K562 (cell line): Measurements from ENCODE around the gene NINJ1. TPM values are rescaled to one million over a fixed set of nuclear protein-coding genes. Genes with fewer than 3 reads are reported as not detected.

Experiments used
- ATAC-seq: fragments of 200-7000 bp; cut with Tn5 transposase; 3 replicates; pipeline ENCODE4 v1.9.1; 2020; ENCODE audit warnings: moderate library complexity
- BruUV-seq: library from RNA; stranded (reverse); fragments of 400-500 nt; replicated peaks from 2 replicates; lab custom pipeline; 2021; lab: Mats Ljungman, UMichigan
- CTCF ChIA-PET: fragments of 300-600 bp; formaldehyde crosslinking; extraction: SDS; loops from one replicate; lab custom pipeline; 2021; ENCODE audit warnings: low intra/inter-chr PET ratio; lab: Yijun Ruan, JAX
- POLR2A ChIA-PET: fragments of 300-600, 350-650 bp; sonication (Branson Sonifier 250); formaldehyde crosslinking; extraction: SDS; loops from one replicate; lab custom pipeline; 2021; ENCODE audit warnings: antibody characterized with exemption, inconsistent platforms; lab: Yijun Ruan, JAX
- DNase-seq, 4 experiments: peaks; one replicate each; pipeline versions ENCODE4 v3.0.0 to v3.0.0-alpha.2; 2011 to 2018; ENCODE audit warnings: low spot score in 3 of 4, mixed read lengths in 3 of 4; ENCODE audit errors: extremely low read depth in 1 of 4
- FAIRE-seq: peaks from 2 replicates; lab custom pipeline; 2011; peaks lifted over from hg19 to GRCh38; lab: Jason Lieb, UNC
- H2AFZ ChIP-seq: 2 replicates; pipeline ENCODE4 v1.6.0; 2011; ENCODE audit warnings: low read depth, low read length, control low read depth, inconsistent platforms
- H3K27ac ChIP-seq: fragments of 200-600 bp; 3 replicates; pipeline ENCODE4 v1.8.0; 2011; ENCODE audit warnings: low read depth, mild to moderate bottlenecking, control low read depth, inconsistent platforms, low read length, moderate library complexity, mixed read lengths; ENCODE audit errors: extremely low read depth
- H3K27me3 ChIP-seq, 2 experiments: fragments of 300-600 bp in 1 of 2; 2 replicates in 1 of 2; 3 replicates in 1 of 2; pipeline versions ENCODE4 v1.6.0 to v1.8.0; 2011; ENCODE audit warnings: inconsistent platforms in 2 of 2, low read length in 2 of 2, mild to moderate bottlenecking in 1 of 2, mixed read lengths in 1 of 2, moderate library complexity in 1 of 2; ENCODE audit not compliant: control insufficient read depth in 2 of 2, insufficient read depth in 2 of 2
- H3K36me3 ChIP-seq: fragments of 300-600 bp; 3 replicates; pipeline ENCODE4 v1.8.0; 2011; ENCODE audit warnings: mild to moderate bottlenecking, low read length, inconsistent platforms; ENCODE audit not compliant: control insufficient read depth, insufficient read depth
- H3K4me1 ChIP-seq, 2 experiments: fragments of 200-600 bp in 1 of 2; replicated peaks in 1 of 2; 2 replicates in 1 of 2; 3 replicates in 1 of 2; pipeline versions ENCODE4 v1.5.1 to v1.8.0; 2011; ENCODE audit warnings: inconsistent platforms in 2 of 2, low read length in 2 of 2, mild to moderate bottlenecking in 1 of 2, mixed read lengths in 1 of 2, moderate library complexity in 1 of 2; ENCODE audit not compliant: control insufficient read depth in 2 of 2, insufficient read depth in 2 of 2
- H3K4me2 ChIP-seq: 2 replicates; pipeline ENCODE4 v1.6.1; 2011; ENCODE audit warnings: low read length, control low read depth, inconsistent platforms, mixed read lengths; ENCODE audit not compliant: insufficient read depth
- H3K4me3 ChIP-seq: fragments of 200-600 bp; sonication (generic), shearing (Covaris generic); 2 replicates; pipeline ENCODE4 v1.5.1; 2016; ENCODE audit warnings: control low read depth, inconsistent platforms
- H3K79me2 ChIP-seq: fragments of 200-600 bp; 3 replicates; pipeline ENCODE4 v1.8.0; 2011; ENCODE audit warnings: low read length, inconsistent platforms; ENCODE audit not compliant: control insufficient read depth, insufficient read depth
- H3K9ac ChIP-seq, 2 experiments: 2 replicates each; pipeline versions ENCODE4 v1.6.0 to v1.6.1; 2011; ENCODE audit warnings: low read depth in 2 of 2, low read length in 2 of 2, control low read depth in 1 of 2, inconsistent platforms in 1 of 2, mild to moderate bottlenecking in 1 of 2, mixed read lengths in 1 of 2; ENCODE audit not compliant: insufficient read depth in 1 of 2
- H3K9me1 ChIP-seq: one replicate; pipeline ENCODE4 v1.6.0; 2011; ENCODE audit warnings: inconsistent platforms, mild to moderate bottlenecking, low read length, moderate library complexity; ENCODE audit not compliant: control insufficient read depth, insufficient read depth
- H3K9me3 ChIP-seq: replicated peaks from 2 replicates; pipeline ENCODE4 v1.5.1; 2011; ENCODE audit warnings: low read depth, low read length, inconsistent platforms; ENCODE audit not compliant: control insufficient read depth, insufficient read depth
- H4K20me1 ChIP-seq: replicated peaks from 2 replicates; pipeline ENCODE4 v1.6.1; 2011; ENCODE audit warnings: low read length, inconsistent platforms, mixed read lengths; ENCODE audit not compliant: control insufficient read depth, insufficient read depth
- HNRNPL ChIP-seq: fragments of 200-400 bp; formaldehyde crosslinking; IDR thresholded peaks from 2 replicates; pipeline ENCODE4 v1.6.1; 2017; ENCODE audit warnings: low read depth, mild to moderate bottlenecking, low read length
- MTA1 ChIP-seq: fragments of 450-650 bp; IDR thresholded peaks from 2 replicates; pipeline ENCODE4 v1.6.1; 2017; ENCODE audit warnings: borderline replicate concordance
- STAT5B ChIP-seq: fragments of 250-450 bp; sonication (Bioruptor Pico); IDR thresholded peaks from 2 replicates; pipeline ENCODE4 v1.8.0; 2021; ENCODE audit warnings: mild to moderate bottlenecking, inconsistent platforms
- THRA ChIP-seq: fragments of 450-650 bp; IDR thresholded peaks from 2 replicates; pipeline ENCODE4 v1.6.1; 2017; ENCODE audit warnings: mild to moderate bottlenecking, moderate library complexity
- ZNF224 ChIP-seq: sonication (generic); formaldehyde crosslinking; IDR thresholded peaks from 2 replicates; pipeline ENCODE4 v1.8.0; 2022; ENCODE audit warnings: mild to moderate bottlenecking, missing genetic modification reagents
- ZNF79 ChIP-seq: fragments of 250-450 bp; sonication (Bioruptor Pico); IDR thresholded peaks from 2 replicates; pipeline ENCODE4 v1.4.0; 2020; ENCODE audit warnings: low read depth, mild to moderate bottlenecking, moderate library complexity
- WGBS: fragments of 100-300 bp; shearing (Covaris generic); methylation state at CpG from one replicate; pipeline ENCODE4 v1.1.6; 2016; ENCODE audit warnings: low coverage, mixed read lengths; ENCODE audit not compliant: insufficient coverage; ENCODE audit errors: missing lambda C conversion rate; 5-methylcytosine and 5-hydroxymethylcytosine counted together
- in situ Hi-C: fragments of 300-500 bp; cut with MboI; formaldehyde crosslinking; loops from 4 replicates; pipeline ENCODE4 v1.15.0; 2018; ENCODE audit warnings: inconsistent platforms, mixed read lengths
- intact Hi-C: fragments of 100-400 bp; cut with micrococcal nuclease; formaldehyde crosslinking; loops from 2 replicates; pipeline ENCODE4 v1.14.2; 2022
- polyA plus RNA-seq, 8 experiments: library from polyadenylated mRNA; depleted of rRNA in 4 of 8; stranded (reverse) in 5 of 8; unstranded in 3 of 8; fragments of >200 nt; fragmentation: Nextera tagmentation in 2 of 8; fragmentation: Illumina TruSeq in 1 of 8; extraction: Ambion mirVana in 2 of 8; extraction: Trizol in 1 of 8; gene quantifications; 2 replicates each; pipeline versions ENCODE4 v1.2.1 to v1.2.3, GENCODE V29; 2011 to 2014; ENCODE audit warnings: inconsistent platforms in 1 of 8, missing spikeins in 1 of 8
- total RNA-seq, 7 experiments: library from RNA; depleted of rRNA in 6 of 7; stranded (reverse); fragments of >200 nt in 6 of 7; fragmentation: Illumina TruSeq in 2 of 7; extraction: Trizol in 2 of 7; gene quantifications; 2 replicates each; pipeline versions ENCODE4 v1.2.1 to v1.2.3, GENCODE V29; 2011 to 2021; ENCODE audit warnings: low replicate concordance in 1 of 7
- TF ChIP-seq, protein P1 (sequence below): fragments of 250-450 bp; sonication (Bioruptor Pico); IDR thresholded peaks from 2 replicates; pipeline ENCODE4 v1.4.0; 2020; ENCODE audit warnings: mild to moderate bottlenecking, moderate library complexity, borderline replicate concordance
- TF ChIP-seq, protein P2 (sequence below): sonication (generic); formaldehyde crosslinking; IDR thresholded peaks from 2 replicates; pipeline ENCODE4 v1.8.0; 2022; ENCODE audit warnings: missing genetic modification reagents, mild to moderate bottlenecking, borderline replicate concordance

NINJ1 gene
- total and polyA plus RNA-seq, 9 of the 15 experiments (the other 6 are each of a cell fraction or from before 2014, with no cell fraction given), result 0.13 to 8.4 (median 4.9) TPM

DNA sequence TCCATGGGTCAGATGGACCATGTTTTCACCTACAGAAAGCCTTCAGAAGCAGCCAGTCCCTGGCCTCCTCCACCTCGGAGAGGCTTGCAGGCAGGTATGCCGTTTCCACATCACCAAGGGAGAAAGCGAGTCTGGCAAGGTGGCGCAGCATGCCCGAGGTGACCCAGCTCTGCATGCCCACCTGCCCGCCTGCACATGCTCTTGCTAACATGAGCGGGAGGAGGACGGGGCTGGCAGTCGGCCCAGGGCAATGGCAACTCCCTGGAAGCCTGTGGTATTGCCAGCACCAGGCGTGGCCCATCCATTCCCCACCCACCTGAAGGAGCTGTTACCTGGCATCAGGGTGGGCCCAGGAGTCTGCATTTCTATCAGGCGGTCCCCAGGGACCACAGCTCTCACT, 3.3 kb upstream of the NINJ1 start:
- H3K27ac ChIP-seq, result no peak overlapping the region
- CTCF ChIA-PET, result no interaction called here
- H3K4me2 ChIP-seq, result no peak overlapping the region
- H2AFZ ChIP-seq, result no peak overlapping the region
- no peak overlapping the region for H3K9ac ChIP-seq
- H4K20me1 ChIP-seq, result no peaks in the 10 kb centered on the region
- BruUV-seq, result no TSS peak
- H3K9me1 ChIP-seq, result no peaks in the 10 kb centered on the region
- H3K27me3 ChIP-seq, result peaks cover 0 to 20% of the 10 kb centered on the region in 2 experiments; a peak in 2 of 5 replicates
- no peak for FAIRE-seq
- no peak for DNase-seq
- H3K4me3 ChIP-seq, result no peak overlapping the region
- intact Hi-C loops (no loop called here), in situ Hi-C loops (no loop called here)
- TF ChIP-seq MTA1 (no peak), ZNF224 (CRISPR knock-in tag) (no peak), HNRNPL (no peak), THRA (no peak), ZNF79 (no peak), STAT5B (CRISPR knock-in tag) (no peak)
- TF ChIP-seq, protein P1, sequence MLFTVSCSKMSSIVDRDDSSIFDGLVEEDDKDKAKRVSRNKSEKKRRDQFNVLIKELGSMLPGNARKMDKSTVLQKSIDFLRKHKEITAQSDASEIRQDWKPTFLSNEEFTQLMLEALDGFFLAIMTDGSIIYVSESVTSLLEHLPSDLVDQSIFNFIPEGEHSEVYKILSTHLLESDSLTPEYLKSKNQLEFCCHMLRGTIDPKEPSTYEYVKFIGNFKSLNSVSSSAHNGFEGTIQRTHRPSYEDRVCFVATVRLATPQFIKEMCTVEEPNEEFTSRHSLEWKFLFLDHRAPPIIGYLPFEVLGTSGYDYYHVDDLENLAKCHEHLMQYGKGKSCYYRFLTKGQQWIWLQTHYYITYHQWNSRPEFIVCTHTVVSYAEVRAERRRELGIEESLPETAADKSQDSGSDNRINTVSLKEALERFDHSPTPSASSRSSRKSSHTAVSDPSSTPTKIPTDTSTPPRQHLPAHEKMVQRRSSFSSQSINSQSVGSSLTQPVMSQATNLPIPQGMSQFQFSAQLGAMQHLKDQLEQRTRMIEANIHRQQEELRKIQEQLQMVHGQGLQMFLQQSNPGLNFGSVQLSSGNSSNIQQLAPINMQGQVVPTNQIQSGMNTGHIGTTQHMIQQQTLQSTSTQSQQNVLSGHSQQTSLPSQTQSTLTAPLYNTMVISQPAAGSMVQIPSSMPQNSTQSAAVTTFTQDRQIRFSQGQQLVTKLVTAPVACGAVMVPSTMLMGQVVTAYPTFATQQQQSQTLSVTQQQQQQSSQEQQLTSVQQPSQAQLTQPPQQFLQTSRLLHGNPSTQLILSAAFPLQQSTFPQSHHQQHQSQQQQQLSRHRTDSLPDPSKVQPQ (CRISPR knock-in tag), result no peak
- TF ChIP-seq, protein P2, sequence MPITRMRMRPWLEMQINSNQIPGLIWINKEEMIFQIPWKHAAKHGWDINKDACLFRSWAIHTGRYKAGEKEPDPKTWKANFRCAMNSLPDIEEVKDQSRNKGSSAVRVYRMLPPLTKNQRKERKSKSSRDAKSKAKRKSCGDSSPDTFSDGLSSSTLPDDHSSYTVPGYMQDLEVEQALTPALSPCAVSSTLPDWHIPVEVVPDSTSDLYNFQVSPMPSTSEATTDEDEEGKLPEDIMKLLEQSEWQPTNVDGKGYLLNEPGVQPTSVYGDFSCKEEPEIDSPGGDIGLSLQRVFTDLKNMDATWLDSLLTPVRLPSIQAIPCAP (CRISPR knock-in tag), result no peak
- WGBS, result 14% methylated on average over 6 of the region's 11 CpGs
- H3K4me1 ChIP-seq, result peaks cover 16 to 42% of the 10 kb centered on the region in 2 experiments
- no peak for ATAC-seq
- no peaks in the 10 kb centered on the region for H3K36me3 ChIP-seq
- no peaks in the 10 kb centered on the region for H3K9me3 ChIP-seq
- POLR2A ChIA-PET, result interaction anchor here (1.1 kb wide), 1 partner anchor 15 kb away, joined by 3 read pairs; no protein-coding TSS in a partner anchor
- no peaks in the 10 kb centered on the region; the same call in 2 of the 3 replicates for H3K79me2 ChIP-seq
